AG04449 (cell line): Measurements from ENCODE around the gene MAMLD1.

Source experiments
- CTCF ChIA-PET: fragments of 350-600 bp; formaldehyde crosslinking; extraction: SDS; loops from one replicate; lab custom pipeline; 2021; ENCODE audit warnings: antibody characterized with exemption; lab: Yijun Ruan, JAX
- POLR2A ChIA-PET: fragments of 400-600, 350-600 bp; formaldehyde crosslinking; extraction: SDS; loops from one replicate; lab custom pipeline; 2020; ENCODE audit warnings: antibody characterized with exemption, inconsistent platforms; lab: Yijun Ruan, JAX
- DNase-seq: peaks from one replicate; pipeline ENCODE4 v3.0.0-alpha.2; 2010; ENCODE audit warnings: low read depth, low spot score
- H3K4me3 ChIP-seq: 2 replicates; pipeline ENCODE4 v1.5.1; 2011; ENCODE audit warnings: low read depth, mild to moderate bottlenecking, control low read depth, low read length
- CTCF ChIP-seq: IDR thresholded peaks from one replicate; pipeline ENCODE4 v1.5.1; 2011; ENCODE audit warnings: mild to moderate bottlenecking, moderate library complexity, low read length, control low read depth, inconsistent platforms; ENCODE audit not compliant: insufficient read depth; ENCODE audit errors: missing control alignments

Gene MAMLD1

GRCh38 chrX:150358651-150359050 lies 4.5 kb upstream of the MAMLD1 start:
- no peak for TF ChIP-seq CTCF
- POLR2A ChIA-PET = no interaction called here
- DNase-seq = no peak
- CTCF ChIA-PET = interaction anchor here (1.2 kb wide), 1 partner anchor 396 kb away, joined by 4 read pairs; no protein-coding TSS in a partner anchor
- no peak overlapping the region for H3K4me3 ChIP-seq

- ChIA-PET POLR2A (no interaction called here), CTCF (interaction anchor here (3.0 kb wide), 1 partner anchor 398 kb away, joined by 9 read pairs; no protein-coding TSS in a partner anchor)
- H3K4me3 ChIP-seq = no peak overlapping the region
- TF ChIP-seq CTCF = no peak
- DNase-seq = no peak
These were observed 2.8 kb upstream of the MAMLD1 start for GRCh38 chrX:150360331-150360730.

GRCh38 chrX:150361070-150361776 lies 1.9 kb upstream of the MAMLD1 start:
- CTCF ChIA-PET = interaction anchor here (1.4 to 3.0 kb wide), 3 partner anchors 11 to 399 kb away, joined by 5 to 9 read pairs (median 6); no protein-coding TSS in a partner anchor
- POLR2A ChIA-PET = interaction anchor here (1.2 kb wide), 1 partner anchor 208 kb away, joined by 3 read pairs; no protein-coding TSS in a partner anchor
- no peak for DNase-seq
- H3K4me3 ChIP-seq = peak overlapping the region; percentile 70
- peak; percentile 11 for TF ChIP-seq CTCF

- POLR2A ChIA-PET = interaction anchor here (1.2 kb wide), 1 partner anchor 209 kb away, joined by 3 read pairs; no protein-coding TSS in a partner anchor
- no peak for DNase-seq
- H3K4me3 ChIP-seq = peak overlapping the region; percentile 70
- TF ChIP-seq CTCF = no peak
- CTCF ChIA-PET = interaction anchor here (1.1 to 3.0 kb wide), 6 partner anchors 9 to 411 kb away, joined by 3 to 9 read pairs (median 4); no protein-coding TSS in a partner anchor
These were observed 1.3 kb upstream of the MAMLD1 start for GRCh38 chrX:150361777-150362351.

GRCh38 chrX:150363561-150364346 lies 637 bp downstream of the MAMLD1 start:
- peak; percentile 29 for TF ChIP-seq CTCF
- ChIA-PET CTCF (interaction anchor here (0.8 to 2.7 kb wide), 14 partner anchors 11 to 401 kb away, joined by 3 to 13 read pairs (median 3); no protein-coding TSS in a partner anchor), POLR2A (interaction anchor here (0.5 to 1.4 kb wide), 6 partner anchors 301 to 424 kb away, joined by 3 to 4 read pairs (median 3); no protein-coding TSS in a partner anchor)
- DNase-seq = no peak
- peak overlapping the region; percentile 70 for H3K4me3 ChIP-seq
